Fibroblast of villous mesenchyme (primary cell): Measurements from ENCODE around the gene AGER. TPM values are rescaled to one million over a fixed set of nuclear protein-coding genes. Genes with fewer than 3 reads are reported as not detected.

Source experiments
- DNase-seq: peaks from one replicate; pipeline ENCODE4 v3.0.0-alpha.2; 2010; ENCODE audit warnings: low read depth
- H3K4me3 ChIP-seq: 2 replicates; pipeline ENCODE4 v1.5.1; 2011; ENCODE audit warnings: low read depth, mild to moderate bottlenecking, low read length
- total RNA-seq: library from RNA; depleted of rRNA; stranded (reverse); fragments of >200 nt; gene quantifications from 2 replicates; pipeline ENCODE4 v1.2.3, GENCODE V29; 2012
- TF ChIP-seq, protein P1 (sequence below): IDR thresholded peaks from 2 replicates; pipeline ENCODE4 v1.5.1; 2012; ENCODE audit warnings: low read depth, mild to moderate bottlenecking, low read length; ENCODE audit not compliant: insufficient read depth

The AGER gene
- total RNA-seq, 1 donor: 0.86 TPM

GRCh38 chr6:32167154-32167760 lies 16.8 kb downstream of the AGER start:
- TF ChIP-seq, protein P1, sequence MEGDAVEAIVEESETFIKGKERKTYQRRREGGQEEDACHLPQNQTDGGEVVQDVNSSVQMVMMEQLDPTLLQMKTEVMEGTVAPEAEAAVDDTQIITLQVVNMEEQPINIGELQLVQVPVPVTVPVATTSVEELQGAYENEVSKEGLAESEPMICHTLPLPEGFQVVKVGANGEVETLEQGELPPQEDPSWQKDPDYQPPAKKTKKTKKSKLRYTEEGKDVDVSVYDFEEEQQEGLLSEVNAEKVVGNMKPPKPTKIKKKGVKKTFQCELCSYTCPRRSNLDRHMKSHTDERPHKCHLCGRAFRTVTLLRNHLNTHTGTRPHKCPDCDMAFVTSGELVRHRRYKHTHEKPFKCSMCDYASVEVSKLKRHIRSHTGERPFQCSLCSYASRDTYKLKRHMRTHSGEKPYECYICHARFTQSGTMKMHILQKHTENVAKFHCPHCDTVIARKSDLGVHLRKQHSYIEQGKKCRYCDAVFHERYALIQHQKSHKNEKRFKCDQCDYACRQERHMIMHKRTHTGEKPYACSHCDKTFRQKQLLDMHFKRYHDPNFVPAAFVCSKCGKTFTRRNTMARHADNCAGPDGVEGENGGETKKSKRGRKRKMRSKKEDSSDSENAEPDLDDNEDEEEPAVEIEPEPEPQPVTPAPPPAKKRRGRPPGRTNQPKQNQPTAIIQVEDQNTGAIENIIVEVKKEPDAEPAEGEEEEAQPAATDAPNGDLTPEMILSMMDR: no peak
- no peak overlapping the region for H3K4me3 ChIP-seq
- DNase-seq: no peak

GRCh38 chr6:32166411-32167061 lies 17.5 kb downstream of the AGER start:
- DNase-seq: no peak
- TF ChIP-seq, protein P1: no peak
- H3K4me3 ChIP-seq: no peak overlapping the region

- no peak within 1 kb of the TSS for H3K4me3 ChIP-seq
- DNase-seq: no peak
- TF ChIP-seq, protein P1: no peak
These were observed 19.8 kb downstream of the AGER start, which contains the start of gene EGFL8 for GRCh38 chr6:32164295-32164694. TSS of gene EGFL8 (plus strand) at chr6:32164595. CDS start at chr6:32166166, 1,571 bp downstream.

- TF ChIP-seq, protein P1: no peak
- no peak overlapping the region for H3K4me3 ChIP-seq
- no peak for DNase-seq
These were observed 20.3 kb downstream of the AGER start for GRCh38 chr6:32163559-32164258.

GRCh38 chr6:32158052-32158451 lies 26.0 kb downstream of the AGER start:
- no peak for DNase-seq
- TF ChIP-seq, protein P1: no peak
- no peak overlapping the region for H3K4me3 ChIP-seq

DNA sequence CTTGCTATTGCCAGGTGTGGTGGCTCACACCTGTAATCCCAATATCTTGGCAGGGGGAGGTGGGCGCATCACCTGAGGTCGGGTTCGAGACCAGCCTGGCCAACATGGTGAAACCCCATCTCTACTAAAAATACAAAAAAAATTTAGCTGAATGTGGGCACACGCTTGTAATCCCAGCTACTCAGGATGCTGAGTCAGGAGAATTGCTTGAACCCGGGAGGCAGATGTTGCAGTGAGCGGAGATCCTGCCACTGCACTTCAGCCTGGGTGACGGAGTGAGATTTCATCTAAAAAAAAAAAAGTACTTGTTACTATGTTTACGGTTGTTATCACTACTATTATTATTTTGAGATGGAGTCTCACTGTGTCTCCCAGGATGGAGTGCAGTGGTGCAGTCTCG lies 27.2 kb downstream of the AGER start:
- no peak overlapping the region for H3K4me3 ChIP-seq
- TF ChIP-seq, protein P1: no peak
- no peak for DNase-seq
